Neural progenitor cell (in vitro differentiated cells): ENCODE data around the gene C14orf93. TPM values are rescaled to one million over a fixed set of nuclear protein-coding genes. Genes with fewer than 3 reads are reported as not detected.

Experiments
- DNase-seq: peaks from one replicate; pipeline ENCODE4 v3.0.0-alpha.2; 2016; ENCODE audit warnings: low spot score
- H2AFZ ChIP-seq: fragments of 200-600 bp; sonication (generic); replicated peaks from 2 replicates; pipeline ENCODE4 v1.6.1; 2016; ENCODE audit warnings: antibody characterized with exemption
- H3F3A ChIP-seq: fragments of 200-600 bp; sonication (generic); 2 replicates; pipeline ENCODE4 v1.6.1; 2016; ENCODE audit warnings: antibody characterized with exemption, low read depth
- H3K27ac ChIP-seq: fragments of 200-600 bp; sonication (generic); 2 replicates; pipeline ENCODE4 v1.5.1; 2016; ENCODE audit warnings: mild to moderate bottlenecking
- H3K27me3 ChIP-seq: fragments of 200-600 bp; sonication (generic); 2 replicates; pipeline ENCODE4 v1.6.1; 2016; ENCODE audit warnings: mild to moderate bottlenecking, moderate library complexity
- H3K36me3 ChIP-seq: fragments of 200-600 bp; sonication (generic); 2 replicates; pipeline ENCODE4 v1.5.1; 2016
- H3K4me1 ChIP-seq: fragments of 200-600 bp; sonication (generic); 2 replicates; pipeline ENCODE4 v1.6.1; 2016; ENCODE audit warnings: mixed run types
- H3K4me2 ChIP-seq: fragments of 200-600 bp; sonication (generic); 2 replicates; pipeline ENCODE4 v1.6.1; 2016
- H3K4me3 ChIP-seq: fragments of 200-600 bp; sonication (generic); 2 replicates; pipeline ENCODE4 v1.5.1; 2016
- H3K79me2 ChIP-seq: fragments of 200-600 bp; sonication (generic); 2 replicates; pipeline ENCODE4 v1.6.1; 2016; ENCODE audit warnings: low read depth
- H3K9ac ChIP-seq: fragments of 200-600 bp; sonication (generic); 2 replicates; pipeline ENCODE4 v1.6.1; 2016
- H3K9me3 ChIP-seq: fragments of 200-600 bp; sonication (generic); 2 replicates; pipeline ENCODE4 v1.5.1; 2016; ENCODE audit warnings: low read depth
- H4K20me1 ChIP-seq: fragments of 200-600 bp; sonication (generic); 2 replicates; pipeline ENCODE4 v1.6.1; 2016; ENCODE audit warnings: low read depth
- H3K27ac Mint-ChIP-seq: 3 replicates; pipeline ENCODE4 v1.8.0; 2021; ENCODE audit warnings: mixed read lengths
- H3K27me3 Mint-ChIP-seq: 2 replicates; pipeline ENCODE4 v1.8.0; 2022; ENCODE audit warnings: low read depth, mild to moderate bottlenecking, inconsistent platforms, moderate library complexity, mixed read lengths; ENCODE audit not compliant: insufficient read depth
- H3K36me3 Mint-ChIP-seq: 3 replicates; pipeline ENCODE4 v1.8.0; 2021; ENCODE audit warnings: mixed read lengths
- H3K4me1 Mint-ChIP-seq: 3 replicates; pipeline ENCODE4 v1.8.0; 2021; ENCODE audit warnings: mixed read lengths
- H3K4me3 Mint-ChIP-seq: 3 replicates; pipeline ENCODE4 v1.8.0; 2021; ENCODE audit warnings: mild to moderate bottlenecking, moderate library complexity, mixed read lengths
- H3K9me3 Mint-ChIP-seq: 3 replicates; pipeline ENCODE4 v1.8.0; 2020; ENCODE audit warnings: mixed read lengths
- CTCF ChIP-seq: fragments of 200-600 bp; sonication (generic); IDR thresholded peaks from 2 replicates; pipeline ENCODE4 v1.5.1; 2017; ENCODE audit warnings: antibody characterized with exemption, mild to moderate bottlenecking
- EZH2 ChIP-seq: fragments of 200-600 bp; sonication (generic); IDR thresholded peaks from 2 replicates; pipeline ENCODE4 v1.6.1; 2017; ENCODE audit warnings: antibody characterized with exemption, mild to moderate bottlenecking, moderate library complexity
- EZH2phosphoT487 ChIP-seq: fragments of 200-600 bp; sonication (generic); IDR thresholded peaks from 2 replicates; pipeline ENCODE4 v1.6.1; 2017; ENCODE audit warnings: antibody characterized with exemption
- total RNA-seq: library from RNA; depleted of rRNA; stranded (reverse); fragments of >200 nt; gene quantifications from 2 replicates; pipeline ENCODE4 v1.2.3, GENCODE V29; 2015; ENCODE audit warnings: low replicate concordance

C14orf93 gene
- total RNA-seq, 1 donor from 2014 or later, result 8.2 TPM

DNA sequence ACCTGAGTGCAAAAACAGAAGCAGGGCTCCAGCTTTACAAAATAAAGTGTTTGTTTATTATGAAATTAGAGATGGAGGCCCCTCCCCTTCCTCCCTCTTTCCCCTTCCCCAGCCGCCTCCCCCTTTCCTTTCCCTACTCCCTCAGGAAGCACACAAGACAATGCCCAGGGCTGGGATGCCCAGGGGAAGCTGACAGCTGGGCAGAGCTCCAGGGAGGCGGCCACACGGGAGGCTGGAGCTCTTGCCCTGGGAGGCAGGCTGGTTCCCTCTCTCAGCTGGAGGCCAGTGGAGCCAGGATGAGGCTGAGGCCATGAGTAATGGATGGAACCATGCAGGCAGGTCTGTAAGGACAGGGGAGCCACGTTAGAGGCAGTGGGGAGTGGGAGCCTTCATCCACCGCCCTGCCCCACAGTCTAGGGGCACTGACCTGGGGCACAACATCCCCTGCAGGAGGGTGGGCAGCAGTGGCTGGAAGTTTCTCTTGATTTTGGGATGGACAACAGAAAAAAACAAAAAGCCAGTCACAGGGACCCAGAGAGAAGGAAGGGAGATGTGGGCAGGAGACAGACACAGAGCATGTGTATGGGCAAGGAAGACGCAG, 37.2 kb upstream of the C14orf93 start:
- Histone ChIP-seq H3K9ac (no peak overlapping the region), H3K4me2 (no peak overlapping the region), H2AFZ (no peak overlapping the region), H3K27me3 (no peaks in the 10 kb centered on the region), H3K4me3 (no peak overlapping the region), H3F3A (no peaks in the 10 kb centered on the region), H3K36me3 (no peaks in the 10 kb centered on the region), H3K9me3 (no peaks in the 10 kb centered on the region), H3K4me1 (peaks cover 14% of the 10 kb centered on the region), H3K79me2 (no peaks in the 10 kb centered on the region), H4K20me1 (no peaks in the 10 kb centered on the region), H3K27ac (no peak overlapping the region)
- no peak overlapping the region for H3K27ac Mint-ChIP-seq
- peaks cover 9% of the 10 kb centered on the region for H3K27me3 Mint-ChIP-seq
- TF ChIP-seq CTCF (no peak), EZH2 (no peak), EZH2phosphoT487 (no peak)
- H3K4me3 Mint-ChIP-seq, result no peak overlapping the region
- DNase-seq, result no peak
- no peaks in the 10 kb centered on the region for H3K9me3 Mint-ChIP-seq
- peaks cover 13% of the 10 kb centered on the region for H3K4me1 Mint-ChIP-seq
- peaks cover 11% of the 10 kb centered on the region for H3K36me3 Mint-ChIP-seq

GRCh38 chr14:23045419-23046357, 35.7 kb upstream of the C14orf93 start:
- Histone ChIP-seq H3K79me2 (no peaks in the 10 kb centered on the region), H3K9me3 (no peaks in the 10 kb centered on the region), H3K27me3 (no peaks in the 10 kb centered on the region), H3K4me2 (no peak overlapping the region), H4K20me1 (no peaks in the 10 kb centered on the region), H3K4me1 (peaks cover 14% of the 10 kb centered on the region), H3K36me3 (no peaks in the 10 kb centered on the region), H3F3A (no peaks in the 10 kb centered on the region), H3K27ac (no peak overlapping the region), H2AFZ (no peak overlapping the region), H3K4me3 (no peak overlapping the region), H3K9ac (no peak overlapping the region)
- H3K9me3 Mint-ChIP-seq, result no peaks in the 10 kb centered on the region
- H3K4me1 Mint-ChIP-seq, result peaks cover 13% of the 10 kb centered on the region
- H3K27me3 Mint-ChIP-seq, result peaks cover 11% of the 10 kb centered on the region
- no peak for TF ChIP-seq EZH2phosphoT487
- no peak for TF ChIP-seq CTCF
- H3K27ac Mint-ChIP-seq, result no peak overlapping the region
- no peak overlapping the region for H3K4me3 Mint-ChIP-seq
- DNase-seq, result no peak
- H3K36me3 Mint-ChIP-seq, result peaks cover 11% of the 10 kb centered on the region

- H3K27ac Mint-ChIP-seq, result no peak overlapping the region
- H3K4me2 ChIP-seq, result no peak overlapping the region
- no peaks in the 10 kb centered on the region for H4K20me1 ChIP-seq
- peaks cover 11% of the 10 kb centered on the region for H3K27me3 Mint-ChIP-seq
- no peak overlapping the region for H3K27ac ChIP-seq
- no peak overlapping the region for H3K9ac ChIP-seq
- H3K4me3 ChIP-seq, result no peak overlapping the region
- no peaks in the 10 kb centered on the region for H3K9me3 ChIP-seq
- H3K4me3 Mint-ChIP-seq, result no peak overlapping the region
- H3K36me3 Mint-ChIP-seq, result peaks cover 11% of the 10 kb centered on the region
- no peaks in the 10 kb centered on the region for H3F3A ChIP-seq
- no peaks in the 10 kb centered on the region for H3K36me3 ChIP-seq
- H3K27me3 ChIP-seq, result no peaks in the 10 kb centered on the region
- peaks cover 13% of the 10 kb centered on the region for H3K4me1 Mint-ChIP-seq
- peaks cover 14% of the 10 kb centered on the region for H3K4me1 ChIP-seq
- TF ChIP-seq EZH2phosphoT487 (no peak), CTCF (no peak)
- H2AFZ ChIP-seq, result no peak overlapping the region
- no peak for DNase-seq
- H3K79me2 ChIP-seq, result no peaks in the 10 kb centered on the region
- no peaks in the 10 kb centered on the region for H3K9me3 Mint-ChIP-seq
These were observed 34.9 kb upstream of the C14orf93 start for GRCh38 chr14:23044840-23045239.
